COLO668 (cell line): Measurements from ENCODE around the gene SF3A1.
A peak's percentile ranks its signal among the peaks of the same experiment; 100 is the strongest.
"Not testable (repeated sequence)": the region's sequence is repeated elsewhere in the genome, so short reads cannot be mapped to it uniquely, and the experiment has no call there.

Experiments
- DNase-seq: peaks from one replicate; lab custom pipeline; 2025; ENCODE audit not compliant: unreplicated experiment; lab: John Stamatoyannopoulos, UW

The SF3A1 gene

DNA sequence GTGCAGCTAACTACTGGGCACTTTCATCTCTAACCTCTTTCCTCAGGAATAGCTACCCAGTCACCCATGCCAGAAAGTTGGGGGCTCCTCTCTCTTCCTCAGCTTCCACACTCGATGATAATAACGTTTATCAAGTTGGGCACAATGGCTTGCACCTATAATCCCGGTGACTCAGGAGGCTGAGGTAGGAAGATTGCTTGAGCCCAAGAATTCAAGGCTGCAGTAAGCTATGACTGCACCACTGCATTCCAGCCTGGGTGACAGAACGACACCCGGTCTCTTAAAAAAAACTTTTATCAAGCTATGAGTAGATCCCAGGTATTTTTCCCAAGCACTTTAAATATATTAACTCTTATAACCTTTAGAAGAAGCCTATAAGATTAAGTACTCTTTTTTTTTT lies 2.0 kb downstream of the SF3A1 start:
- DNase-seq: no peak

DNA sequence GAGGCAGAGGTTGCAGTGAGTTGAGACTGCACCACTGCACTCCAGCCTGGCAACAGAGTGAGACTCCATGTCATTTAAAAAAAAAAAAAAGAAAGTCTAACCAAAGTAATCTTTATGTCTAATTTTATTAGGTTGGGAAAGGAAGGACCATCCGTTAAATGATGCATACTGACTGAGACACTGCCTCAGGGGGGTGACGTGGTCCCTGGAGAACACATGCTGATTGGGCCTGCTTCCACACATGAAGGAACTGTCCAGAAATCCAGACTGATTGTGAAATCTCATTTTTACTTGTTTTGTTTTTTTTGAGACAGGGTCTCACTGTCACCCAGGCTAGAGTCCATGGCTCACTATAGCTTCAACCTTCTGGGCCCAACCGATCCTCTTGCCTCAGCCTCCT lies 5.5 kb downstream of the SF3A1 start:
- DNase-seq: no peak

DNA sequence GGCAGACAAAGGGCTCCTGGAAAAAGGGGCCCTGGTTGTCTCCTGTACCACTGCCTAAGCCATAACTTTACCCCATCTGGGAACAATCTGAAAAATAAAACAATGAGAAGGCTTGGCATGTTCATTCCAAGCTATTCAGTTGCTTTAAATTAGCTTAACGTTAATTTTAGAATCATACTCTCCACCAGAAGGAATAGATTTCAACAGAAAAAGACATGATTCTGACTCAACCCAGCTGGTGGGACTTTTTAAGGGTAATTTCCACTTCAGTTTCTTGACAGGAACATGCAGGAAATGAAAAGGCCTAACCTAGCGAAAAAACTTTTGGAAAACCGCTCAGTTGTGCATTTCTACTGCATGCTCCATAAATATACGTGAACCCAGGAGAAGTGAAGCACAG lies 7.9 kb downstream of the SF3A1 start:
- no peak for DNase-seq

DNA sequence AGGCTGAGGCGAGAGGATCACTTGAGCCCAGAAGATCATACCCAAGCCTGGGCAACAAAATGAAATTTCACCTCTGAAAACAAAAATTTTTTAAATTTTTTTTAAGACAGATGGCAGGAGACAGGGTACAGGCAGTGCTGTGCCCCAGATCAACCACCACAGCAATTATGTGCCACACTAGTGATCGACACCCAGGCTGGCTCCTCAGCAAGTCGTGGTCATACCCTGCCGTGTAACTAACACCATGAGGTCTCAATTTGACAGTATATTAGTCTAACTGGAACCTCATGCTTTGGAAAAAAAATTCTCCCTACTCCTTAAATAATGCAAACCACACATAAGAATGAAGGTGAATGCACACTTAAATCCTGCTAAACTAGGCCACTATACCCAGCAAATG lies 8.3 kb downstream of the SF3A1 start:
- DNase-seq: no peak

DNA sequence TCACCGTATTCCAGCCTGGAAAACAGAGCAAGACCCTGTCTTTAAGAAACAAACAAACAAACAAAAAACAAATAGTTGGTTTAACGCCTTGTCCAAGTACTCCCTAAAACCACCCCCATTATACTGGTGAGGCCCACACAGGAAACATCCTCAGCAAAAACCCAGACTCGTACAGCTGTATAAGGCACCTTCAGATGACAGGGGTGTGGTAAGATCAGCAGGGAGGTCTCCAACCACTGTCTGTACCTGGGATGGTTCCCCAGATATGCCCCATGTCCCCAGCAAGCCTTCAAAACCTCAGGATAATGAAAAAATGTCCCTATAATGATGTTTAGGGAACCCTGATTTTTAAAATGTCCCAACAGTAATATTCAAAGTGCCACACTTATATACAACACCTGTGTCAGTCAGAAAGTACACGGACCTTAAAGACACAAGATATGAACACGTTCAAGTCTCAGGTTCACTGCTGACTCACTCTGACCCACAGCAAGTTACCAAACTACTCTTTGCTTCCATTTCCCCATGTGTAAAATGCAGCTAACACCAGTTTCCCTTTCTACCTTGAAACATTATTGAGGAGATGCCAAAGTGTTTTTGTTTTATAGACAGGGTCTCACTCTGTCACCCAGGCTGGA lies 9.3 kb downstream of the SF3A1 start:
- no peak for DNase-seq

DNA sequence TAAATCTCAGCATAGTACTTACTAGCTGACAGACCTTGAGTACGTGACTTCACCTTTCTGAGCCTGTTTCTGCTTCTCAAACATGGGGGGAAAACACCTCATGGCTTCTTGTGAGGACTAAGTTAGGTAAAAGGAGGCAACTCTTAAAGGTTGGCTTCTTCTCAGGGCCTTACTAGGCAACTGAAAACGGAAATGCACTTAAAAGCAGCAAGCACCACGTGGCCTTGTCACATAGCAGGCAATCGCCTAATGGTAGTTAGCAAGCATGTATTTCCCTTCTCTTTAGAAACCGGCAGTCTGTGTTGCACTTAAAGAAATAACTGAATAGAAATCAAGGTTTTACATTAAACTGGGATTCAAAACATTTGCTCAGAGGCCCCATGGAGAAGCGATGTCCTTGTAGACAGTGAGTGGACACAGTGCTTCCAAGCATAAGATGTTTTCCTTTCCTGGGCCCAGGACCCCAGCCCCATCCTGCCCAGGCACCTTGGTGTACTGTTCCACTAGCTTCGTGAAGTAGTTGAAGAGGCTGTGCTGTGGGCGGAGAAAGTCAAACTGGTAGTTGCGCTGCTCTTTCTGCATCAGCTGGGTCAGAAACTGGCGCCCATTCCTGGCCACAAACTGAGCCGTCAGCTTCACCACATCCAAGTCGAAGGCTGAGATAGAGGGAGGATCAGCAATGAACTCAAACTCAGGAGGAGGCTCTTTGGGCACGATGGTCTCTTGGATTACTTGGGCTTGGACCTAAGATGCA lies 12.1 kb downstream of the SF3A1 start:
- no peak for DNase-seq

DNA sequence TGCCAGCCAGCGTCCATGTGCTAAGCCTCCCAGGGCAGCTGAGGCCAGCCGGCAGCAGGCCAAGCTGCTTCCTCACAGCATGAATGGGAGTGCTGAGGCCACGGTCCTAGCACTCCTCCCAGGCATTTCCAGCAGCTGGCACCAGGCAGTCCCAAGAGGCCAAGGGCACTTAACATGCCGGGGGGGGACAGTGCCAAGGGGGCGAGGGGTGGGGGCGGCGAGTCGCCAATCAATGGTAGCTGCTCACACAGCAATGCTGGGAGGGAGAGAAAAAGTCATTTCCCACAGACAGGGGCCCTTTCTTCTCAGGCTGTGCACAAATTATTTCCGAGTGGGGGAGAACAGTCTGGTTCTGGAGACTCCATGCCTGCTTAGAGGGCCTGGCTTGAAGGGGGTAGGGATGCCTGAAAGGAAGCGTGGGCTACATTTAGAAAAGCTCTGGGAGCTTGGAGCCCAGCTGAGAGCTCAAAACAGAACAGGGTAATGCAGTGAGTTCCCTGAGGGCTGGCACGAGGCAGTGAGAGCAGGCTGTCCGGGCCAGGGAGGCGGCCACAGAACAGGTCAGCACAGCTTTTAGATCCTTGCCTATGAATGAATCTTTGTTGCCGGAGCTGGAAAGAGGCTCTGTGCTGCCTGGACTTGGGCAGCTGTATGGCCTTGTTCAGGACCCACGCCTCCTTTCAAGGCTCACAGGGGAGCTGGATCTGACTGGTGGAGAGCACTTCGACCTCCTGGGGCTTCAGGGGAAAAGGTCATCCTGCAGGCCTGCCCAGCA lies 15.6 kb downstream of the SF3A1 start:
- DNase-seq: no peak

DNA sequence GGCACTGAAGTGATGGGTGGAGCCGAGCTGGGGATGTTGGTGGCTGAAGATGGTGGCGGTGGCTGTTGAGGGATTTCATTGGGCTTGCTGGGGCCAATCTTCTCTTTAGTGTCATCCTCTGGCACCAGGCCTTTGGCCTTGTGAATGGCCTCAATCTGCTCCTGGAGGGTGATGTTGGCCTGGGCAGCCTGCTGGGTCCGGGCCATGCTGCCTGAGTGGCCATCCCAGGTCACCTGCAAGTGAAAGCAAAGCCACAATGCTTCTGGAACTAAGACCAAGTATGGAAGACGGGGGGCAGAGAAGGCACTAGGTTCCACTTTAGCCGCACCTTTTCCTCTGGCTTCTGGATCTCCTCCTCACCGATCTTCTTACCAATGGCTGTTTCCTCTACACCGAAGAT lies 17.9 kb downstream of the SF3A1 start:
- no peak for DNase-seq

DNA sequence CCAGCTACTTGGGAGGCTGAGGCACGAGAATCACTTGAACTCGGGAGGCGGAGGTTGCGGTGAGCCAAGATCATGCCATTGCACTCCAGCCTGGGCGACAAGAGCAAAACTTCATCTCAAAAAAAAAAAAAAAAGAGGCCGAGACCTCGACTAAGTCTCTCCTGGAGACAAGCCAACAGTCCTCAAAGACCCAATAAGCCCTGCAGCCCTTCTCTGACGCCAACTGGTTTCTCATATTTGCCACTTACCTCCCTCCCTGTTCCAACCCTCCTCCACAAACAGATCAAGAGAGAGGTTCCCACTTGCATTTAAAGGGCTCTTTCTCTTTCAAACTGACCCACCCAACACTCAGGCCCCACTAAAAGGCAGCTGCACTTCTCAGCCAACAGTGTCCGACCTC lies 18.4 kb downstream of the SF3A1 start:
- not testable (repeated sequence) for DNase-seq

DNA sequence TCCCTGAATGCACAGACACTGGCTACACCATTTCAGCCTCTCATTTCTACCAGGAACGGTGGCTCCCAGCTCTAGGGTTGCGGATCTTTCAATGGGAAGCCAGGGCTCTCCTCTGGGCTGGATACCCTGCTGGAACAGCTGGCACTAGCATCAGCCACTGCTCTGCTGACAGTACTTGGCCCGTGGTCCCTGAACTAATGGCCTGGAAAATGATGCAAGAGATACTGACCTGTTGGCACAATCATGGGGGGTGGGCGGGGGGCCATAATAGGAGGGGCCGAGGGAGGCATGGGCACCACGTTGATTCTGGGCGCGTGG lies 19.3 kb downstream of the SF3A1 start:
- no peak for DNase-seq

DNA sequence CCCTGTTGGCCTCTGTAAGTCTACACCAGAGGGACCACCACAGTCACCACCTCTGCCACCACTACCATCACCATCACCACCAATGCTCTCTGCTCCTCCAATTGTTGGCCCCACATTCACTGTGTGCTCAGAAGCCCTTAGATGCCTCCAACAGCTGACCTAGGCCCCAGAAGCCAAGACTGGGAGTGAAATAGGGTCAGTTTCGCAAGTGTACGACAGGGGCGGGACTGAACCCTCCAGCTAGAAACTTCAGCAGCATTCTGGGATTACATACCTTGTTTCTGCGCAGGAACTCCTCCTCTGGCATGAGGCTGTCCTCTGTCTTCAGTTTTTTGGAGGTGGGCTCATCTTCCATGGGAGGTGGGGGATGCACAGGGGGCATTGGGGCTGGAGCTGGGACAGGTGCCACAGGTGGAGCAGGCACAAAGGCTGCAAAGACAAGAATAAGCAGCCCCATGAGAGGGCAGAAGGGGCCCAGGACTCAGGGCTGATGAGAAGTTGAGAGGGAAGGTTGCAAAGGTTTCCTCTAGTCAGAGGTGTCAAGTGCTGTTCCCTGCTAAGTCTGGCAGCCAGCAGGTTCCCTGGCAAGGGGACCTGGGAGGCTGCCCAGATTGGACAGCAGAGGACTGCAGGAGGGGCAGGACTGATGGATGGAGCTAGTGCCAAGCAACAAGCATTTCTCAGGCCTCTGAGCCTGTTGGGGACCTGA lies 19.8 kb downstream of the SF3A1 start:
- no peak for DNase-seq

DNA sequence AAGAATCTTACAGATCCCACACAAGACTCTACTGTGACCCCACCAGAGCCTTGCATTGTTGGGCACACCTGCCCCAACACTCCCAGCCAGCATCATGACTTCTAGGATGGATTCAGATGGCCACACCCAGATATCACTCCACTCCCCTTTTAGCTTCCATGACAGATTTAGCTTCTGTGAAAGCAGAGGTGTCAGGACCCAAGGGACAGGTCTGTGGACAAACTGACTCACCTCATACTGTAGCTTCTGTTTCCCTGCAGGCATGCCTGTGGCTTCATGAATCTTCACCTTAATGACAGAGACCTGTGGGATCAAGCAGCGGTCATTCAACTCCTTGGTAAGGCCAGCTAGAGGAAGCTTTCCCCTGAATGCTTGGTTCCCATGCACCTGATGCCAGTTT lies 21.5 kb downstream of the SF3A1 start:
- DNase-seq: no peak

DNA sequence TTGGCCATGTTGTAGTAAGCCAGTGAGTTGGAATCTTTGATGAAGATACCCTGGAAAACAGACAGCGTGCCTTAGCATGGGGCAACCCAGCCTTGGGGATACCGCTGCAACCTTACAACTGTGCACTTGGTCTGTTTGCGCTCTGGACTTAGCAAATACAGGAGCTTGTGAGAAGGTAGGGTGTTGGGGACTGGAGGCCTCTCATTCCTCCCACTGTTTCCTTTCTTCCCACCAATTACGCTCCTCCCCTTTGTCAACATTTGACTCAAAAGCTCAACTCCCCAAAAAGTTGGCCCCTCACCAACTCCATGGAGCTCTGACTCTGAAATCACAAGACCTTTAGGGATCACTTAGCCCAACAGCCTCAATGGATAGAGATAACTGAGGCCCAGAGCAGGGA lies 22.0 kb downstream of the SF3A1 start:
- DNase-seq: no peak

DNA sequence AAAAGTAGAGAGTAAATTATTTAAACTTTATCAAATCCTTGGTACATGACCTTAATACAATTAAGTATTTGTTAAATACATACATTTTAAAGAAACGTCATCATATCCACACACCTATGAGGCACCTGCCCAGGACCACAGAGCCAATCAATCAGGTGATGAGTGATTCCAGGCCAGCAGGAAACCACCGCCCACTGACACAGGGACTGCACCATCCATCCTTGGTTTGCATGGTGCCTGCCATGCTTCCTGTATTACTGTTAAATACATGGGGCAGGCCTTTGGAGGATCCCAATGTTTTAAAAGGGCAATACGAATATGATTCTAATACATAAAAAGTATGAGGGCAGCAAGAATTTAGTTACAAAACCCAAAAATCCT lies 23.0 kb downstream of the SF3A1 start:
- no peak for DNase-seq

DNA sequence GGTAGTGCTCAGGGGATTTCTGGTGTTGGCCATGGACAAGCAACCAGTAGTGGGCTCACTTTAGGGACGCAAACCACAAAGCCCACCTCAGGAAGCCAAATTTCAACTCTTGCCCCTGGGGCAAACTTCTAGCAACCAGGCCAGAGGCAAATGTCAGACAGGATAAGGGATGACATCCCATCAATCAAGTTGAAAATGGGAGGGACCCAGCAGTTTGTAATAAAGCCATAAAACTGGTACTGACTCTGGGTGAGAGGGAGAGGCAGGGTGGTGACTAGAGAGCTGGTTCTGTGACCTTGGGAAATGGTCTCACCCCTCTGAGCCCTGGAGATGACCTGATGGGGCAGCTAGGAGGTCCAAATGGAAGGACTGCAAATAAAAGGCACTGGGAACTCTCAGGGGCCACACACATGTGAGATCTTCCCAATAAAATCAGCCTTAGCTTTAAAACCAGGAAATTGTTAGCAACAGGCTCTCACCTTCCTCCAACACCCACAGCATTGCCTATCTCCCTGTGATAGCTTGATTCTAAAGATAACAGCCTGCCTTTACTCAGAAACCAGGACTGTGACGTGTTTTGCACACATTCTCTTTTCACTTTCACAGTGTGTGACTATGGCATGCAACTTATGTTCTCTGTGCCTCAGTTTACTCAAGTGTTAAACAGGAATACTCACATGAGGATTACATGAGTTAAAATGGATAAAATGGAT lies 23.5 kb downstream of the SF3A1 start:
- DNase-seq: no peak

DNA sequence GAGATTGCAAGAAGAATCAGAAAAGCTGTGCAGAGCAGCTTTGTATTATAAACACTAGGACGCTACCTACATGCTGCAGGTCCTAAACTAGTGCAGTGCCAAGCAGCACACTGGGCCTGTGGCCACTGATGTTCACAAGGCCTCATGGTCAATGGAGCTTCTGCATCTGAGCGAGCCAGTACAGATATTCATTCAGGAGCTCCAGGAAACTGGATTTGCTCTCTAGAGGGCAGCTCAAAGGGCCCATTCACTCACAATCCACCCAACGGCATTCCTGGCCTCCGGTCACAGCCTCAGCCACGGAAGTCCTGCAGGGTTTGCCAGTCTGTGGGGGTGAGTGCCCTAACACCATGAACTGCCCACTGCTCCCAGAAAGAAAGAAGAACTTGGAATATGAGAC lies 24.1 kb downstream of the SF3A1 start:
- no peak for DNase-seq

DNA sequence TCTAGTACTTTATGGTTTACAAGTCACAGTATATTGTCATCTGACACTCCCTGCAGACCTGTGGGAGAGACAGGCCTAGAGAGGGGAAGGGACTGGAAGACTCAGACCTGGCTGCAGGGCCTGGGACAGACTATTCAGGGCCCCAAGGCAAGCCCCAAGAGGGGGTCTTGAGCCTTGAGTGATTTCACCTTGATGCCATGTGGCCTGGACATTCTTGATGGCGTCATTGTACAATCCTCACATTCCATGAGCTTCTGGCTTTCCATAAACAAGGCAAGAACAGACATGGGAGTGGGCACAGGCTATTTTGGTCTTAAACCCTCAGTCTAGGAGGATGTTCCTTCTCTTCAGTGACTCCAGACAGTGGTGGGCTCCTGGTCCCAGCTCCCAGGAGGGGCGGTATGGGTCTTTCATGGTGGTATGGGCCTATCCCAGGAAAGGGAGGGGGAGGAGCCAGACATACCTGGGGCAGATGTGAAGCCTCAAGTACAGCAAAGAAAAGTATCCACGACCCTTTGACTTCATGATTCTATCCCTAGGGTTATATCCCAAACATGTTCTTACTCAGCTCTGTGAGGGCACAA lies 28.1 kb downstream of the SF3A1 start:
- DNase-seq: no peak

DNA sequence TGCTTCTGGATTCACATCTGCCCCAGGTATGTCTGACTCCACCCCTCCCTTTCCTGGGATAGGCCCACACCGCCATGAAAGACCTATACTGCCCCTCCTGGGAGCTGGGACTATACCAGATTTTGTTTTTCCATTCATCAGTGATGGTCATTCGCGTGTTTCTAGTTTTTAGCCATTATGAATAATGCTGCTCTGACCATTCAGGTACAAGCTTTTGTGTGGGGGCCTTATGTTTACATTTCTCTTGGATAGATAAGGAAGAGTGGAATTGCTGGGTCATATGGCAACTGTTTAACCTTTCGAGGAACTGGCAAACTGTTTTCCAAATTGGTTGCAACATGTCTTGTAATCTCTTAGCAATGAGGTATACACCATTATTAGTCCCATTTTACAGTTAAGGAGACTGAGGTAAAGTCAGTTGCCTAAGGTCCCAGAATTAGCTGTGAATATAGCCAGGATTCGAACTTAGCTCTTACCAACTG lies 28.8 kb downstream of the SF3A1 start:
- peak; percentile 5 for DNase-seq

DNA sequence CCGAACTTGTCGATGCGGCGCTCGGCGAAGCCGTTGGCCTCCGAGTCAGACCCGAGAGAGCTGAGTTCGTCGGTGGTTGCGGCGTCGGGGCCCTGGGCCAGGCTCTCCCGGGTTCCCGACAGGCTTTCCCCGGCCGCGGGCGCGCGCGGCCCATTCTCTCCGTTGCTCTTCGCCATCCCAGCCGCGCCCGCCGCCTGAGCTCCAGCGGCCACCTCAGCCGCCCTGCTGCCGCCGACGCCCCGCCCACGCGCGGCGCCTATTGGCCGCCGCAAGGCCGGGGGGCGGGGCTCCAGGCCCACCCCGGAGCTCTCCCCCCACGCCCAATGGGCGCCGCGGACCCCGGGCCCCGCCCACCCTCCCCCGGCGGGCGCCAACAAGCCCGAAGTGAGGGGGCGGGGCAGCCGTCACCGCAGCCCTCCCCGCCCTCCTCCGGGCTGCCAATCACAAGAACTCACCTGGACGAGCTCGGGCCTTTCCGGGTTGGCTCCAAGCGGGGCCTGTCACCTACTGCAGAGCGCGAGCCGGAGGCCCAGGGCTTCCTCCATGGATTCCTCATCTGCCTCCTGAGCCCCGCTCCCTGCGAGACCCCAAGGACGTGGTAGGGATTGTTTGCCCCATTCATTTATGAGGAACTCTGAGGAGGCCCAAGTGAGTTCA lies 29.9 kb downstream of the SF3A1 start, which contains the start of gene TBC1D10A:
TBC1D10A (minus strand) TSS at position 236 of the 657 bp plus-strand sequence; CDS start at position 176, 60 bp downstream.
- peak; percentile 99 for DNase-seq

DNA sequence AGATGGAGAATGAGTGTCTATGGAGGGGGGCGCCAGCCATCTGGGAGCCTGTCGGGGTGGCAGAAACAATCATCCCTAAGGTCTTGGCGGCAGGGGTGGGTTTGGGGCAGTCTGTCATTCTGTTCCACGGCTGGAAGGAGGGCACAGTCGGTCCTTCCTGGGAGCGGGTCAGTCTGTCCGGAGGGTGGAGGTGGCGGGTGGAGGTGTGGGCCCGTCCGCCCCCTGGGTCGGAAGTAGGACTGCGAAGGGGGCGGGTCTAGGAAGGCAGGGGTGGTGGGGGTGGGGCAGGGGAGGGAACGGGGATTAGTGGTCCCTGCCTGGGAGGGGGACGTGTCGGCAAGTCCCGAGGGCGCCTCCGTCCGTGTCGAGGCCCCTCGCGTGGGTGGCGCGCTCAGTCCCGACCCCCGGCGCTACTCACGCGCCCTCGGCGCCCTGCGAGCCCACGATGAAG lies 30.4 kb downstream of the SF3A1 start:
- DNase-seq: no peak
